GM23338 (cell line): ENCODE measurements around the gene KCNT2. TPM values are rescaled to one million over a fixed set of nuclear protein-coding genes. Genes with fewer than 3 reads are reported as not detected.

ENCODE experiments used
- ATAC-seq: fragments of 200-7000 bp; cut with Tn5 transposase; 3 replicates; pipeline ENCODE4 v1.9.1; 2020
- DNase-seq: peaks from one replicate; pipeline ENCODE4 v3.0.0-alpha.2; 2015; ENCODE audit warnings: low spot score
- H2AFZ ChIP-seq: fragments of 200-600 bp; sonication (generic); 2 replicates; pipeline ENCODE4 v1.8.0; 2016; ENCODE audit warnings: antibody characterized with exemption, mild to moderate bottlenecking, moderate library complexity
- H3F3A ChIP-seq: fragments of 200-600 bp; sonication (generic); replicated peaks from 2 replicates; pipeline ENCODE4 v1.8.0; 2017; ENCODE audit warnings: antibody characterized with exemption, mixed run types, low read depth
- H3K27ac ChIP-seq: fragments of 200-600 bp; sonication (generic); 2 replicates; pipeline ENCODE4 v1.6.1; 2016; ENCODE audit warnings: low read depth
- H3K27me3 ChIP-seq: fragments of 200-600 bp; sonication (generic); 2 replicates; pipeline ENCODE4 v1.8.0; 2016; ENCODE audit warnings: mild to moderate bottlenecking, mixed run types, moderate library complexity; ENCODE audit not compliant: insufficient read depth
- H3K36me3 ChIP-seq: fragments of 200-600 bp; sonication (generic); 2 replicates; pipeline ENCODE4 v1.8.0; 2016; ENCODE audit warnings: mild to moderate bottlenecking; ENCODE audit not compliant: insufficient read depth
- H3K4me1 ChIP-seq: fragments of 200-600 bp; sonication (generic); 2 replicates; pipeline ENCODE4 v1.8.0; 2016; ENCODE audit warnings: mild to moderate bottlenecking, moderate library complexity; ENCODE audit not compliant: insufficient read depth
- H3K4me2 ChIP-seq: fragments of 200-600 bp; sonication (generic); 2 replicates; pipeline ENCODE4 v1.7.1; 2017; ENCODE audit warnings: mixed run types
- H3K4me3 ChIP-seq: fragments of 200-600 bp; sonication (generic); 2 replicates; pipeline ENCODE4 v1.6.1; 2016; ENCODE audit warnings: mixed run types
- H3K79me2 ChIP-seq: fragments of 200-600 bp; sonication (generic); replicated peaks from 2 replicates; pipeline ENCODE4 v1.8.0; 2017; ENCODE audit warnings: mild to moderate bottlenecking; ENCODE audit not compliant: insufficient read depth
- H3K9me2 ChIP-seq: fragments of 200-600 bp; sonication (generic); 2 replicates; pipeline ENCODE4 v1.8.0; 2017; ENCODE audit not compliant: insufficient read depth
- H4K20me1 ChIP-seq: fragments of 200-600 bp; sonication (generic); replicated peaks from 2 replicates; pipeline ENCODE4 v1.8.0; 2017; ENCODE audit warnings: mild to moderate bottlenecking; ENCODE audit not compliant: insufficient read depth
- H3K27ac Mint-ChIP-seq: 2 replicates; pipeline ENCODE4 v1.8.0; 2020; ENCODE audit warnings: inconsistent platforms, mild to moderate bottlenecking, moderate library complexity, mixed read lengths
- H3K27me3 Mint-ChIP-seq: 3 replicates; pipeline ENCODE4 v1.8.0; 2022; ENCODE audit warnings: low read depth, mild to moderate bottlenecking, moderate library complexity, mixed read lengths, inconsistent platforms; ENCODE audit not compliant: insufficient read depth, poor library complexity
- H3K36me3 Mint-ChIP-seq: 3 replicates; pipeline ENCODE4 v1.8.0; 2021; ENCODE audit warnings: low read depth, mild to moderate bottlenecking, inconsistent platforms, moderate library complexity, mixed read lengths
- H3K4me1 Mint-ChIP-seq: 3 replicates; pipeline ENCODE4 v1.8.0; 2020; ENCODE audit warnings: mild to moderate bottlenecking, inconsistent platforms, mixed read lengths
- H3K4me3 Mint-ChIP-seq: 3 replicates; pipeline ENCODE4 v1.8.0; 2021; ENCODE audit warnings: moderate library complexity, mild to moderate bottlenecking, inconsistent platforms, mixed read lengths
- H3K9me3 Mint-ChIP-seq: 3 replicates; pipeline ENCODE4 v1.8.0; 2020; ENCODE audit warnings: moderate library complexity, mild to moderate bottlenecking, inconsistent platforms, mixed read lengths
- CREB1 ChIP-seq: fragments of 250-450 bp; sonication (Bioruptor Pico); IDR thresholded peaks from 2 replicates; pipeline ENCODE4 v1.5.0; 2020; ENCODE audit warnings: low read depth, mild to moderate bottlenecking, moderate library complexity
- EZH2 ChIP-seq: fragments of 200-600 bp; sonication (generic); IDR thresholded peaks from one replicate; pipeline ENCODE4 v1.8.0; 2017; ENCODE audit warnings: antibody characterized with exemption, mild to moderate bottlenecking, low read depth; ENCODE audit not compliant: unreplicated experiment
- EZH2phosphoT487 ChIP-seq: fragments of 200-600 bp; sonication (generic); IDR thresholded peaks from one replicate; pipeline ENCODE4 v1.8.1; 2018; ENCODE audit warnings: antibody characterized with exemption; ENCODE audit not compliant: unreplicated experiment
- JUNB ChIP-seq: IDR thresholded peaks from one replicate; pipeline ENCODE4 v1.6.1; 2016; ENCODE audit warnings: antibody characterized with exemption; ENCODE audit not compliant: unreplicated experiment
- NANOG ChIP-seq: IDR thresholded peaks from 2 replicates; pipeline ENCODE4 v1.6.1; 2016; ENCODE audit warnings: antibody characterized with exemption, borderline replicate concordance
- POLR2AphosphoS5 ChIP-seq: IDR thresholded peaks from 2 replicates; pipeline ENCODE4 v1.6.1; 2016; ENCODE audit warnings: antibody characterized with exemption, low read depth
- STAT1 ChIP-seq: IDR thresholded peaks from one replicate; pipeline ENCODE4 v1.6.1; 2016; ENCODE audit warnings: antibody characterized with exemption; ENCODE audit not compliant: unreplicated experiment
- ZNF114 ChIP-seq: fragments of 250-450 bp; sonication (Bioruptor Pico); IDR thresholded peaks from 2 replicates; pipeline ENCODE4 v1.5.0; 2020; ENCODE audit warnings: mild to moderate bottlenecking, moderate library complexity
- ZNF331 ChIP-seq: fragments of 250-450 bp; sonication (Bioruptor Pico); IDR thresholded peaks from 2 replicates; pipeline ENCODE4 v1.5.0; 2020; ENCODE audit warnings: low read depth, mild to moderate bottlenecking, moderate library complexity
- polyA plus RNA-seq: library from polyadenylated mRNA; unstranded; fragments of >200 nt; fragmentation: Nextera tagmentation; extraction: Ambion mirVana; gene quantifications from 2 replicates; pipeline ENCODE4 v1.2.1, GENCODE V29; 2016
- total RNA-seq: library from RNA; depleted of rRNA; stranded (reverse); fragments of >200 nt; shearing (Covaris generic); gene quantifications from 2 replicates; pipeline ENCODE4 v1.2.3, GENCODE V29; 2014
- TF ChIP-seq, protein P1 (sequence below): fragments of 250-450 bp; sonication (Bioruptor Pico); IDR thresholded peaks from 2 replicates; pipeline ENCODE4 v1.5.0; 2020; ENCODE audit warnings: mild to moderate bottlenecking, moderate library complexity
- TF ChIP-seq, protein P2 (sequence below): IDR thresholded peaks from one replicate; pipeline ENCODE4 v1.6.1; 2018; ENCODE audit warnings: antibody characterized with exemption; ENCODE audit not compliant: unreplicated experiment
- TF ChIP-seq, protein P3 (sequence below), 2 experiments: fragments of 200-600 bp in 1 of 2; sonication (generic) in 1 of 2; conservative IDR thresholded peaks; 2 replicates each; pipeline versions ENCODE4 v1.5.1 to v1.6.1; 2016 to 2017; ENCODE audit warnings: antibody characterized with exemption in 2 of 2, low read depth in 2 of 2, mild to moderate bottlenecking in 2 of 2, moderate library complexity in 1 of 2
- TF ChIP-seq, protein P4 (sequence below): IDR thresholded peaks from 2 replicates; pipeline ENCODE4 v1.6.1; 2016; ENCODE audit warnings: antibody characterized with exemption

KCNT2 gene
- total and polyA plus RNA-seq, 2 experiments from 2014 or later, result 5.4 to 13.4 TPM

DNA sequence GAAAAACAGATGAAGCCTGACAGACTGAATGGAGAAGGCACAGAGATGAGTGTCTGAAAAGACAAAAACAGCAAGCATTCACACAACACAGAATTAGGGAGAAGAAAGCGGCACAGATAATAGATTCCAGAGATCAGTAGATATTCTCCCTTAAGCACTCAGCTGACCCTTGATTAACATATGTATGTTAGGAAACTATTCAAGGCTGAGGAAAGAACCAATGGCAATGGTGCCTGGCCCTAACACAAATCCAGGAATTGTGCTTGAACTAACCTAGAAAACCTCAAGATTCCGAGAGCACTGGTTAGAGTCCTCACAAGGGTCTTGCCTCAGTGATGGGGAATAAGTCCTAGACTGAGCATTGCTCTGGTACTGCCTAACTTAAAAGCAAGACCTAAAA, 30.9 kb downstream of the KCNT2 start:
- no peak overlapping the region for H3K27ac ChIP-seq
- H3K4me3 Mint-ChIP-seq, result no peak overlapping the region
- H3K27ac Mint-ChIP-seq, result peak overlapping the region; percentile 8; the same call in 1 of the 2 replicates

More for the DNA sequence above, 30.9 kb downstream of the KCNT2 start:
- Histone ChIP-seq H4K20me1 (peaks cover 17% of the 10 kb centered on the region), H3K36me3 (no peaks in the 10 kb centered on the region), H3F3A (no peaks in the 10 kb centered on the region), H3K4me3 (no peak overlapping the region), H3K79me2 (peaks cover 85% of the 10 kb centered on the region), H3K27me3 (no peaks in the 10 kb centered on the region), H2AFZ (no peak overlapping the region), H3K4me2 (peak overlapping the region; percentile 28; the same call in 1 of the 2 replicates), H3K9me2 (peaks cover 6% of the 10 kb centered on the region; the same call in 1 of the 2 replicates), H3K4me1 (peaks cover 41% of the 10 kb centered on the region)
- ATAC-seq (peak; percentile 92), DNase-seq (peak; percentile 64)
- Mint-ChIP-seq H3K9me3 (no peaks in the 10 kb centered on the region), H3K4me1 (peaks cover 36% of the 10 kb centered on the region), H3K27me3 (no peaks in the 10 kb centered on the region), H3K36me3 (peaks cover under 1% of the 10 kb centered on the region; the same call in 2 of the 3 replicates)
- TF ChIP-seq POLR2AphosphoS5, result no peak
- no peak for TF ChIP-seq ZNF114 (CRISPR knock-in tag)
- no peak for TF ChIP-seq JUNB
- TF ChIP-seq, protein P1, sequence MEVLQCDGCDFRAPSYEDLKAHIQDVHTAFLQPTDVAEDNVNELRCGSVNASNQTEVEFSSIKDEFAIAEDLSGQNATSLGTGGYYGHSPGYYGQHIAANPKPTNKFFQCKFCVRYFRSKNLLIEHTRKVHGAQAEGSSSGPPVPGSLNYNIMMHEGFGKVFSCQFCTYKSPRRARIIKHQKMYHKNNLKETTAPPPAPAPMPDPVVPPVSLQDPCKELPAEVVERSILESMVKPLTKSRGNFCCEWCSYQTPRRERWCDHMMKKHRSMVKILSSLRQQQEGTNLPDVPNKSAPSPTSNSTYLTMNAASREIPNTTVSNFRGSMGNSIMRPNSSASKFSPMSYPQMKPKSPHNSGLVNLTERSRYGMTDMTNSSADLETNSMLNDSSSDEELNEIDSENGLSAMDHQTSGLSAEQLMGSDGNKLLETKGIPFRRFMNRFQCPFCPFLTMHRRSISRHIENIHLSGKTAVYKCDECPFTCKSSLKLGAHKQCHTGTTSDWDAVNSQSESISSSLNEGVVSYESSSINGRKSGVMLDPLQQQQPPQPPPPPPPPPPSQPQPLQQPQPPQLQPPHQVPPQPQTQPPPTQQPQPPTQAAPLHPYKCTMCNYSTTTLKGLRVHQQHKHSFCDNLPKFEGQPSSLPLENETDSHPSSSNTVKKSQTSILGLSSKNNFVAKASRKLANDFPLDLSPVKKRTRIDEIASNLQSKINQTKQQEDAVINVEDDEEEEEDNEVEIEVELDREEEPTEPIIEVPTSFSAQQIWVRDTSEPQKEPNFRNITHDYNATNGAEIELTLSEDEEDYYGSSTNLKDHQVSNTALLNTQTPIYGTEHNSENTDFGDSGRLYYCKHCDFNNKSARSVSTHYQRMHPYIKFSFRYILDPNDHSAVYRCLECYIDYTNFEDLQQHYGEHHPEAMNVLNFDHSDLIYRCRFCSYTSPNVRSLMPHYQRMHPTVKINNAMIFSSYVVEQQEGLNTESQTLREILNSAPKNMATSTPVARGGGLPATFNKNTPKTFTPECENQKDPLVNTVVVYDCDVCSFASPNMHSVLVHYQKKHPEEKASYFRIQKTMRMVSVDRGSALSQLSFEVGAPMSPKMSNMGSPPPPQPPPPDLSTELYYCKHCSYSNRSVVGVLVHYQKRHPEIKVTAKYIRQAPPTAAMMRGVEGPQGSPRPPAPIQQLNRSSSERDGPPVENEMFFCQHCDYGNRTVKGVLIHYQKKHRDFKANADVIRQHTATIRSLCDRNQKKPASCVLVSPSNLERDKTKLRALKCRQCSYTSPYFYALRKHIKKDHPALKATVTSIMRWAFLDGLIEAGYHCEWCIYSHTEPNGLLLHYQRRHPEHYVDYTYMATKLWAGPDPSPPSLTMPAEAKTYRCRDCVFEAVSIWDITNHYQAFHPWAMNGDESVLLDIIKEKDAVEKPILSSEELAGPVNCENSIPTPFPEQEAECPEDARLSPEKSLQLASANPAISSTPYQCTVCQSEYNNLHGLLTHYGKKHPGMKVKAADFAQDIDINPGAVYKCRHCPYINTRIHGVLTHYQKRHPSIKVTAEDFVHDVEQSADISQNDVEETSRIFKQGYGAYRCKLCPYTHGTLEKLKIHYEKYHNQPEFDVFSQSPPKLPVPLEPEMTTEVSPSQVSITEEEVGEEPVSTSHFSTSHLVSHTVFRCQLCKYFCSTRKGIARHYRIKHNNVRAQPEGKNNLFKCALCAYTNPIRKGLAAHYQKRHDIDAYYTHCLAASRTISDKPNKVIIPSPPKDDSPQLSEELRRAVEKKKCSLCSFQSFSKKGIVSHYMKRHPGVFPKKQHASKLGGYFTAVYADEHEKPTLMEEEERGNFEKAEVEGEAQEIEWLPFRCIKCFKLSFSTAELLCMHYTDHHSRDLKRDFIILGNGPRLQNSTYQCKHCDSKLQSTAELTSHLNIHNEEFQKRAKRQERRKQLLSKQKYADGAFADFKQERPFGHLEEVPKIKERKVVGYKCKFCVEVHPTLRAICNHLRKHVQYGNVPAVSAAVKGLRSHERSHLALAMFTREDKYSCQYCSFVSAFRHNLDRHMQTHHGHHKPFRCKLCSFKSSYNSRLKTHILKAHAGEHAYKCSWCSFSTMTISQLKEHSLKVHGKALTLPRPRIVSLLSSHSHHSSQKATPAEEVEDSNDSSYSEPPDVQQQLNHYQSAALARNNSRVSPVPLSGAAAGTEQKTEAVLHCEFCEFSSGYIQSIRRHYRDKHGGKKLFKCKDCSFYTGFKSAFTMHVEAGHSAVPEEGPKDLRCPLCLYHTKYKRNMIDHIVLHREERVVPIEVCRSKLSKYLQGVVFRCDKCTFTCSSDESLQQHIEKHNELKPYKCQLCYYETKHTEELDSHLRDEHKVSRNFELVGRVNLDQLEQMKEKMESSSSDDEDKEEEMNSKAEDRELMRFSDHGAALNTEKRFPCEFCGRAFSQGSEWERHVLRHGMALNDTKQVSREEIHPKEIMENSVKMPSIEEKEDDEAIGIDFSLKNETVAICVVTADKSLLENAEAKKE, result no peak
- TF ChIP-seq EZH2phosphoT487, result no peak
- no peak for TF ChIP-seq STAT1
- no peak for TF ChIP-seq NANOG
- TF ChIP-seq EZH2, result no peak
- no peak for TF ChIP-seq ZNF331 (CRISPR knock-in tag)
- TF ChIP-seq, protein P2, sequence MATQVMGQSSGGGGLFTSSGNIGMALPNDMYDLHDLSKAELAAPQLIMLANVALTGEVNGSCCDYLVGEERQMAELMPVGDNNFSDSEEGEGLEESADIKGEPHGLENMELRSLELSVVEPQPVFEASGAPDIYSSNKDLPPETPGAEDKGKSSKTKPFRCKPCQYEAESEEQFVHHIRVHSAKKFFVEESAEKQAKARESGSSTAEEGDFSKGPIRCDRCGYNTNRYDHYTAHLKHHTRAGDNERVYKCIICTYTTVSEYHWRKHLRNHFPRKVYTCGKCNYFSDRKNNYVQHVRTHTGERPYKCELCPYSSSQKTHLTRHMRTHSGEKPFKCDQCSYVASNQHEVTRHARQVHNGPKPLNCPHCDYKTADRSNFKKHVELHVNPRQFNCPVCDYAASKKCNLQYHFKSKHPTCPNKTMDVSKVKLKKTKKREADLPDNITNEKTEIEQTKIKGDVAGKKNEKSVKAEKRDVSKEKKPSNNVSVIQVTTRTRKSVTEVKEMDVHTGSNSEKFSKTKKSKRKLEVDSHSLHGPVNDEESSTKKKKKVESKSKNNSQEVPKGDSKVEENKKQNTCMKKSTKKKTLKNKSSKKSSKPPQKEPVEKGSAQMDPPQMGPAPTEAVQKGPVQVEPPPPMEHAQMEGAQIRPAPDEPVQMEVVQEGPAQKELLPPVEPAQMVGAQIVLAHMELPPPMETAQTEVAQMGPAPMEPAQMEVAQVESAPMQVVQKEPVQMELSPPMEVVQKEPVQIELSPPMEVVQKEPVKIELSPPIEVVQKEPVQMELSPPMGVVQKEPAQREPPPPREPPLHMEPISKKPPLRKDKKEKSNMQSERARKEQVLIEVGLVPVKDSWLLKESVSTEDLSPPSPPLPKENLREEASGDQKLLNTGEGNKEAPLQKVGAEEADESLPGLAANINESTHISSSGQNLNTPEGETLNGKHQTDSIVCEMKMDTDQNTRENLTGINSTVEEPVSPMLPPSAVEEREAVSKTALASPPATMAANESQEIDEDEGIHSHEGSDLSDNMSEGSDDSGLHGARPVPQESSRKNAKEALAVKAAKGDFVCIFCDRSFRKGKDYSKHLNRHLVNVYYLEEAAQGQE, result no peak
- TF ChIP-seq CREB1, result no peak
- TF ChIP-seq, protein P3, sequence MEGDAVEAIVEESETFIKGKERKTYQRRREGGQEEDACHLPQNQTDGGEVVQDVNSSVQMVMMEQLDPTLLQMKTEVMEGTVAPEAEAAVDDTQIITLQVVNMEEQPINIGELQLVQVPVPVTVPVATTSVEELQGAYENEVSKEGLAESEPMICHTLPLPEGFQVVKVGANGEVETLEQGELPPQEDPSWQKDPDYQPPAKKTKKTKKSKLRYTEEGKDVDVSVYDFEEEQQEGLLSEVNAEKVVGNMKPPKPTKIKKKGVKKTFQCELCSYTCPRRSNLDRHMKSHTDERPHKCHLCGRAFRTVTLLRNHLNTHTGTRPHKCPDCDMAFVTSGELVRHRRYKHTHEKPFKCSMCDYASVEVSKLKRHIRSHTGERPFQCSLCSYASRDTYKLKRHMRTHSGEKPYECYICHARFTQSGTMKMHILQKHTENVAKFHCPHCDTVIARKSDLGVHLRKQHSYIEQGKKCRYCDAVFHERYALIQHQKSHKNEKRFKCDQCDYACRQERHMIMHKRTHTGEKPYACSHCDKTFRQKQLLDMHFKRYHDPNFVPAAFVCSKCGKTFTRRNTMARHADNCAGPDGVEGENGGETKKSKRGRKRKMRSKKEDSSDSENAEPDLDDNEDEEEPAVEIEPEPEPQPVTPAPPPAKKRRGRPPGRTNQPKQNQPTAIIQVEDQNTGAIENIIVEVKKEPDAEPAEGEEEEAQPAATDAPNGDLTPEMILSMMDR (conservative IDR thresholded peaks at IDR 0.05; ENCODE audit: low read depth in 2 of 2), result no peak
- TF ChIP-seq, protein P4, sequence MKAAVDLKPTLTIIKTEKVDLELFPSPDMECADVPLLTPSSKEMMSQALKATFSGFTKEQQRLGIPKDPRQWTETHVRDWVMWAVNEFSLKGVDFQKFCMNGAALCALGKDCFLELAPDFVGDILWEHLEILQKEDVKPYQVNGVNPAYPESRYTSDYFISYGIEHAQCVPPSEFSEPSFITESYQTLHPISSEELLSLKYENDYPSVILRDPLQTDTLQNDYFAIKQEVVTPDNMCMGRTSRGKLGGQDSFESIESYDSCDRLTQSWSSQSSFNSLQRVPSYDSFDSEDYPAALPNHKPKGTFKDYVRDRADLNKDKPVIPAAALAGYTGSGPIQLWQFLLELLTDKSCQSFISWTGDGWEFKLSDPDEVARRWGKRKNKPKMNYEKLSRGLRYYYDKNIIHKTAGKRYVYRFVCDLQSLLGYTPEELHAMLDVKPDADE, result no peak
